PFSK-1 (cell line): ENCODE measurements around the gene TMEM221.

Experiments used
- FOXP2 ChIP-seq: optimal IDR thresholded peaks from 2 replicates; pipeline ENCODE3; 2011; ENCODE audit warnings: borderline replicate concordance, control low read depth, inconsistent platforms; ENCODE audit not compliant: insufficient read depth; ENCODE audit errors: extremely low read length, extremely low read depth
- SIN3A ChIP-seq: IDR thresholded peaks from 2 replicates; pipeline ENCODE4 v1.6.1; 2012; ENCODE audit warnings: mild to moderate bottlenecking, low read length, moderate library complexity, borderline replicate concordance; ENCODE audit not compliant: insufficient read depth

TMEM221 gene

GRCh38 chr19:17385878-17386611 lies 62.4 kb downstream of the TMEM221 start:
- peak; percentile 45 for TF ChIP-seq FOXP2
- TF ChIP-seq SIN3A = no peak
